K562 (cell line): Measurements from ENCODE around the gene ARFRP1. TPM values are rescaled to one million over a fixed set of nuclear protein-coding genes. Genes with fewer than 3 reads are reported as not detected.
A peak's percentile ranks its signal among the peaks of the same experiment; 100 is the strongest.

ENCODE experiments used
- BRCA1 ChIP-seq, 2 experiments: fragments of 450-650 bp in 1 of 2; sonication (generic) in 1 of 2; formaldehyde crosslinking in 1 of 2; IDR thresholded peaks; 2 replicates each; pipeline versions ENCODE4 v1.5.0 to v1.6.1; 2017 to 2020; ENCODE audit warnings: mild to moderate bottlenecking in 1 of 2, missing genetic modification reagents in 1 of 2
- BRF1 ChIP-seq: IDR thresholded peaks from 3 replicates; pipeline ENCODE4 v1.6.1; 2011; ENCODE audit warnings: borderline replicate concordance, mild to moderate bottlenecking; ENCODE audit not compliant: insufficient read length; ENCODE audit errors: extremely low read depth
- SMAD3 ChIP-seq: fragments of 450-650 bp; formaldehyde crosslinking; conservative IDR thresholded peaks from 2 replicates; pipeline ENCODE4 v1.4.0; 2020; ENCODE audit warnings: mild to moderate bottlenecking
- SRSF9 ChIP-seq: fragments of 200-400 bp; formaldehyde crosslinking; IDR thresholded peaks from 2 replicates; pipeline ENCODE4 v1.6.1; 2017; ENCODE audit warnings: low read depth, low read length, borderline replicate concordance
- YBX1 ChIP-seq: fragments of 450-650 bp; IDR thresholded peaks from 2 replicates; pipeline ENCODE4 v1.7.1; 2016; ENCODE audit warnings: mild to moderate bottlenecking
- ZC3H8 ChIP-seq: fragments of 450-650 bp; IDR thresholded peaks from 2 replicates; pipeline ENCODE4 v1.6.1; 2017
- ZKSCAN1 ChIP-seq: fragments of 150-350 bp; IDR thresholded peaks from 2 replicates; pipeline ENCODE4 v1.6.1; 2016; ENCODE audit warnings: low read depth, low read length
- polyA plus RNA-seq, 8 experiments: library from polyadenylated mRNA; depleted of rRNA in 4 of 8; stranded (reverse) in 5 of 8; unstranded in 3 of 8; fragments of >200 nt; fragmentation: Nextera tagmentation in 2 of 8; fragmentation: Illumina TruSeq in 1 of 8; extraction: Ambion mirVana in 2 of 8; extraction: Trizol in 1 of 8; gene quantifications; 2 replicates each; pipeline versions ENCODE4 v1.2.1 to v1.2.3, GENCODE V29; 2011 to 2014; ENCODE audit warnings: inconsistent platforms in 1 of 8, missing spikeins in 1 of 8
- total RNA-seq, 7 experiments: library from RNA; depleted of rRNA in 6 of 7; stranded (reverse); fragments of >200 nt in 6 of 7; fragmentation: Illumina TruSeq in 2 of 7; extraction: Trizol in 2 of 7; gene quantifications; 2 replicates each; pipeline versions ENCODE4 v1.2.1 to v1.2.3, GENCODE V29; 2011 to 2021; ENCODE audit warnings: low replicate concordance in 1 of 7
- TF ChIP-seq, protein P1 (sequence below), 3 experiments: IDR thresholded peaks in 2 of 3; conservative IDR thresholded peaks in 1 of 3; 2 replicates each; pipeline ENCODE4 v1.5.1; 2011 to 2012; ENCODE audit warnings: low read length in 3 of 3, mild to moderate bottlenecking in 3 of 3, control low read depth in 2 of 3, improper control_type of control experiment in 1 of 3, inconsistent platforms in 1 of 3, low read depth in 1 of 3, mixed read lengths in 1 of 3, moderate library complexity in 1 of 3; ENCODE audit not compliant: insufficient read depth in 2 of 3
- TF ChIP-seq, protein P2 (sequence below), 2 experiments: fragments of 150-350 bp in 1 of 2; IDR thresholded peaks; 2 replicates each; pipeline ENCODE4 v1.6.1; 2012 to 2016; ENCODE audit warnings: low read depth in 2 of 2, low read length in 2 of 2, mild to moderate bottlenecking in 1 of 2, moderate library complexity in 1 of 2
- TF ChIP-seq, protein P3 (sequence below): fragments of 250-450 bp; sonication (Bioruptor Pico); IDR thresholded peaks from 2 replicates; pipeline ENCODE4 v1.5.0; 2020; ENCODE audit warnings: mild to moderate bottlenecking
- TF ChIP-seq, protein P4 (sequence below): fragments of 250-450 bp; sonication (Bioruptor Pico); IDR thresholded peaks from 2 replicates; pipeline ENCODE4 v1.4.0; 2020; ENCODE audit warnings: mild to moderate bottlenecking
- TF ChIP-seq, protein P5 (sequence below): fragments of 450-650 bp; conservative IDR thresholded peaks from 2 replicates; pipeline ENCODE4 v1.6.1; 2016; ENCODE audit warnings: missing genetic modification characterization, low read depth, mild to moderate bottlenecking, missing compliant biosample characterization, moderate library complexity
- TF ChIP-seq, protein P6 (sequence below): fragments of 250-450 bp; sonication (Bioruptor Pico); IDR thresholded peaks from 2 replicates; pipeline ENCODE4 v1.8.0; 2022; ENCODE audit warnings: moderate library complexity, mild to moderate bottlenecking, inconsistent platforms

The ARFRP1 gene
- total and polyA plus RNA-seq, 9 of the 15 experiments (the other 6 are each of a cell fraction or from before 2014, with no cell fraction given): 2.2 to 78.9 (median 37.3) TPM

DNA sequence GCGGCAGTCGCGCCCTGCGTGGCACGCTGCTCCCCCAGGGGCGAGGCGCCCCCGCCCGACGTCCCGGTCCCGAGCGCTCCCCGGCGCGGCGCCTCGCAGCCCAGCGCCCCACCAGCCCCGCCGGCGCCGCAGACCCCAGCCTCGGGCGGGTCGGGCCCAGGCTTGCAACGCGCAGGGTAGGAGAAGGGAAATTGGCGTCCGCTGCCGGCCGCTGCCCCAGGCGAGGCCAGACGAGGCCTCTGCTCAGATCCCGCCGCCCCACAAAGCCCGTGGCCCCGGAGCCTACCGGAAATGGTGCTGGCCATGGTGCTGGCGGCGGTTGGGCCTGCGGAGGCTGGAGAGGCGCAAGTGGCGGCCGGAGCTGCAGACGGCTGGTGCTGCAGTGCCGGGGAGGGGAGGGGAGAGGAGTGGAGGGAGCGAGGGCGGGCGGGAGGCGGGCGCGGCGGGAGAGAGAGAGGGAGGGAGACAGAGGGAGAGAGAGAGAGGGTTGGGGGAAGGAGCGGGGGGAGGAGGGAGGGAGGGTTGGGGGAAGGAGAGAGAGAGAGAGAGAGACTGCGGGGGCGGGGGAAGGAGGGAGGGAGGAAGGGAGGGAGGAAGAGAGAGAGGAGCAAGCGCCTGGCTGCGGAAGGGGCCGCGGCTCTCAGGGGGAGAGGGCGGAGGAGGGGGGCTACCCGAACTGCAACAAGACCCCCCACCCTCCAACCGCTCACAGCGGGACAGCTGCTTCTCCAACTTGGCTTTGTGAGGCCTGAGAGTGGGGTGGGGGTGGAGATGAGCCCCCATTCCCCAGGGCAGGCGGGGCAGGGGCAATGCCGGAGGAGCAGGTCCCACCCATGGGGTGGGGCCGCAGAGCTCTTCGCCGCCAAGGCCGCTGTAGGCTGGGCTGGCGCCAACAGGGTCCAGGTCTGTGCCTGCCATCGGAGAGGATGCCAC lies 54.5 kb downstream of the ARFRP1 start, which contains the start of gene STMN3 (continued):
- TF ChIP-seq, protein P1, sequence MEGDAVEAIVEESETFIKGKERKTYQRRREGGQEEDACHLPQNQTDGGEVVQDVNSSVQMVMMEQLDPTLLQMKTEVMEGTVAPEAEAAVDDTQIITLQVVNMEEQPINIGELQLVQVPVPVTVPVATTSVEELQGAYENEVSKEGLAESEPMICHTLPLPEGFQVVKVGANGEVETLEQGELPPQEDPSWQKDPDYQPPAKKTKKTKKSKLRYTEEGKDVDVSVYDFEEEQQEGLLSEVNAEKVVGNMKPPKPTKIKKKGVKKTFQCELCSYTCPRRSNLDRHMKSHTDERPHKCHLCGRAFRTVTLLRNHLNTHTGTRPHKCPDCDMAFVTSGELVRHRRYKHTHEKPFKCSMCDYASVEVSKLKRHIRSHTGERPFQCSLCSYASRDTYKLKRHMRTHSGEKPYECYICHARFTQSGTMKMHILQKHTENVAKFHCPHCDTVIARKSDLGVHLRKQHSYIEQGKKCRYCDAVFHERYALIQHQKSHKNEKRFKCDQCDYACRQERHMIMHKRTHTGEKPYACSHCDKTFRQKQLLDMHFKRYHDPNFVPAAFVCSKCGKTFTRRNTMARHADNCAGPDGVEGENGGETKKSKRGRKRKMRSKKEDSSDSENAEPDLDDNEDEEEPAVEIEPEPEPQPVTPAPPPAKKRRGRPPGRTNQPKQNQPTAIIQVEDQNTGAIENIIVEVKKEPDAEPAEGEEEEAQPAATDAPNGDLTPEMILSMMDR (IDR thresholded peaks at IDR 0.05 in 2 of 3, conservative IDR thresholded peaks at IDR 0.05 in 1 of 3; ENCODE audit: insufficient read depth in 2 of 3, low read depth in 1 of 3, low read length in 3 of 3): no peak
- TF ChIP-seq ZC3H8 (no peak), YBX1 (no peak), BRF1 (no peak), SMAD3 (0 out of 2 replicates have a peak, but pooled peaks have one; percentile 21), SRSF9 (no peak), ZKSCAN1 (0 out of 2 replicates have a peak, but pooled peaks have one; percentile 15), BRCA1 (IDR thresholded peaks at IDR 0.05) (no peak), BRCA1 (CRISPR knock-in tag; IDR thresholded peaks at IDR 0.05) (no peak)
- TF ChIP-seq, protein P2, sequence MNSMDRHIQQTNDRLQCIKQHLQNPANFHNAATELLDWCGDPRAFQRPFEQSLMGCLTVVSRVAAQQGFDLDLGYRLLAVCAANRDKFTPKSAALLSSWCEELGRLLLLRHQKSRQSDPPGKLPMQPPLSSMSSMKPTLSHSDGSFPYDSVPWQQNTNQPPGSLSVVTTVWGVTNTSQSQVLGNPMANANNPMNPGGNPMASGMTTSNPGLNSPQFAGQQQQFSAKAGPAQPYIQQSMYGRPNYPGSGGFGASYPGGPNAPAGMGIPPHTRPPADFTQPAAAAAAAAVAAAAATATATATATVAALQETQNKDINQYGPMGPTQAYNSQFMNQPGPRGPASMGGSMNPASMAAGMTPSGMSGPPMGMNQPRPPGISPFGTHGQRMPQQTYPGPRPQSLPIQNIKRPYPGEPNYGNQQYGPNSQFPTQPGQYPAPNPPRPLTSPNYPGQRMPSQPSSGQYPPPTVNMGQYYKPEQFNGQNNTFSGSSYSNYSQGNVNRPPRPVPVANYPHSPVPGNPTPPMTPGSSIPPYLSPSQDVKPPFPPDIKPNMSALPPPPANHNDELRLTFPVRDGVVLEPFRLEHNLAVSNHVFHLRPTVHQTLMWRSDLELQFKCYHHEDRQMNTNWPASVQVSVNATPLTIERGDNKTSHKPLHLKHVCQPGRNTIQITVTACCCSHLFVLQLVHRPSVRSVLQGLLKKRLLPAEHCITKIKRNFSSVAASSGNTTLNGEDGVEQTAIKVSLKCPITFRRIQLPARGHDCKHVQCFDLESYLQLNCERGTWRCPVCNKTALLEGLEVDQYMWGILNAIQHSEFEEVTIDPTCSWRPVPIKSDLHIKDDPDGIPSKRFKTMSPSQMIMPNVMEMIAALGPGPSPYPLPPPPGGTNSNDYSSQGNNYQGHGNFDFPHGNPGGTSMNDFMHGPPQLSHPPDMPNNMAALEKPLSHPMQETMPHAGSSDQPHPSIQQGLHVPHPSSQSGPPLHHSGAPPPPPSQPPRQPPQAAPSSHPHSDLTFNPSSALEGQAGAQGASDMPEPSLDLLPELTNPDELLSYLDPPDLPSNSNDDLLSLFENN (IDR thresholded peaks at IDR 0.05; ENCODE audit: low read depth in 2 of 2, low read length in 2 of 2): no peak
- TF ChIP-seq, protein P3, sequence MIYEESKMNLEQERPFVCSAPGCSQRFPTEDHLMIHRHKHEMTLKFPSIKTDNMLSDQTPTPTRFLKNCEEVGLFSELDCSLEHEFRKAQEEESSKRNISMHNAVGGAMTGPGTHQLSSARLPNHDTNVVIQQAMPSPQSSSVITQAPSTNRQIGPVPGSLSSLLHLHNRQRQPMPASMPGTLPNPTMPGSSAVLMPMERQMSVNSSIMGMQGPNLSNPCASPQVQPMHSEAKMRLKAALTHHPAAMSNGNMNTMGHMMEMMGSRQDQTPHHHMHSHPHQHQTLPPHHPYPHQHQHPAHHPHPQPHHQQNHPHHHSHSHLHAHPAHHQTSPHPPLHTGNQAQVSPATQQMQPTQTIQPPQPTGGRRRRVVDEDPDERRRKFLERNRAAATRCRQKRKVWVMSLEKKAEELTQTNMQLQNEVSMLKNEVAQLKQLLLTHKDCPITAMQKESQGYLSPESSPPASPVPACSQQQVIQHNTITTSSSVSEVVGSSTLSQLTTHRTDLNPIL: no peak
- TF ChIP-seq, protein P4, sequence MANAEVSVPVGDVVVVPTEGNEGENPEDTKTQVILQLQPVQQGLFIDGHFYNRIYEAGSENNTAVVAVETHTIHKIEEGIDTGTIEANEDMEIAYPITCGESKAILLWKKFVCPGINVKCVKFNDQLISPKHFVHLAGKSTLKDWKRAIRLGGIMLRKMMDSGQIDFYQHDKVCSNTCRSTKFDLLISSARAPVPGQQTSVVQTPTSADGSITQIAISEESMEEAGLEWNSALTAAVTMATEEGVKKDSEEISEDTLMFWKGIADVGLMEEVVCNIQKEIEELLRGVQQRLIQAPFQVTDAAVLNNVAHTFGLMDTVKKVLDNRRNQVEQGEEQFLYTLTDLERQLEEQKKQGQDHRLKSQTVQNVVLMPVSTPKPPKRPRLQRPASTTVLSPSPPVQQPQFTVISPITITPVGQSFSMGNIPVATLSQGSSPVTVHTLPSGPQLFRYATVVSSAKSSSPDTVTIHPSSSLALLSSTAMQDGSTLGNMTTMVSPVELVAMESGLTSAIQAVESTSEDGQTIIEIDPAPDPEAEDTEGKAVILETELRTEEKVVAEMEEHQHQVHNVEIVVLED (CRISPR knock-in tag): no peak
- TF ChIP-seq, protein P5, sequence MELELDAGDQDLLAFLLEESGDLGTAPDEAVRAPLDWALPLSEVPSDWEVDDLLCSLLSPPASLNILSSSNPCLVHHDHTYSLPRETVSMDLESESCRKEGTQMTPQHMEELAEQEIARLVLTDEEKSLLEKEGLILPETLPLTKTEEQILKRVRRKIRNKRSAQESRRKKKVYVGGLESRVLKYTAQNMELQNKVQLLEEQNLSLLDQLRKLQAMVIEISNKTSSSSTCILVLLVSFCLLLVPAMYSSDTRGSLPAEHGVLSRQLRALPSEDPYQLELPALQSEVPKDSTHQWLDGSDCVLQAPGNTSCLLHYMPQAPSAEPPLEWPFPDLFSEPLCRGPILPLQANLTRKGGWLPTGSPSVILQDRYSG: no peak
- TF ChIP-seq, protein P6, sequence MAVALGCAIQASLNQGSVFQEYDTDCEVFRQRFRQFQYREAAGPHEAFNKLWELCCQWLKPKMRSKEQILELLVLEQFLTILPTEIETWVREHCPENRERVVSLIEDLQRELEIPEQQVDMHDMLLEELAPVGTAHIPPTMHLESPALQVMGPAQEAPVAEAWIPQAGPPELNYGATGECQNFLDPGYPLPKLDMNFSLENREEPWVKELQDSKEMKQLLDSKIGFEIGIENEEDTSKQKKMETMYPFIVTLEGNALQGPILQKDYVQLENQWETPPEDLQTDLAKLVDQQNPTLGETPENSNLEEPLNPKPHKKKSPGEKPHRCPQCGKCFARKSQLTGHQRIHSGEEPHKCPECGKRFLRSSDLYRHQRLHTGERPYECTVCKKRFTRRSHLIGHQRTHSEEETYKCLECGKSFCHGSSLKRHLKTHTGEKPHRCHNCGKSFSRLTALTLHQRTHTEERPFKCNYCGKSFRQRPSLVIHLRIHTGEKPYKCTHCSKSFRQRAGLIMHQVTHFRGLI (CRISPR knock-in tag): no peak
